SU-DHL-6 (cell line): ENCODE measurements around the gene BANP.

Experiments
- CTCF ChIP-seq: fragments of 200-600 bp; sonication (generic); IDR thresholded peaks from one replicate; pipeline ENCODE4 v1.5.1; 2017; ENCODE audit warnings: antibody characterized with exemption, mild to moderate bottlenecking, low read length, moderate library complexity; ENCODE audit not compliant: insufficient read depth, poor library complexity, severe bottlenecking
- EZH2phosphoT487 ChIP-seq: fragments of 200-600 bp; sonication (generic), shearing (Covaris generic); conservative IDR thresholded peaks from 2 replicates; pipeline ENCODE4 v1.6.1; 2018; ENCODE audit warnings: mild to moderate bottlenecking, antibody characterized with exemption, low read length, moderate library complexity, mixed read lengths

GRCh38 chr16:87970186-87970585, 19.0 kb downstream of the BANP start:
- TF ChIP-seq CTCF (no peak), EZH2phosphoT487 (no peak)
